Liver (tissue), 3 donors: ENCODE data around the gene CYBB.

Experiments used
- JUND ChIP-seq, 2 donors: IDR thresholded peaks; 2 replicates each; pipeline ENCODE4 v1.6.1; 2016; ENCODE audit warnings: antibody characterized with exemption in 2 of 2
- MAX ChIP-seq: IDR thresholded peaks from 2 replicates; pipeline ENCODE4 v1.6.1; 2016; ENCODE audit warnings: antibody characterized with exemption
- NR2F2 ChIP-seq: IDR thresholded peaks from 2 replicates; pipeline ENCODE4 v1.6.1; 2016; ENCODE audit warnings: antibody characterized with exemption
- RAD21 ChIP-seq, 2 donors: IDR thresholded peaks; 2 replicates each; pipeline ENCODE4 v1.6.1; 2016; ENCODE audit warnings: antibody characterized with exemption in 2 of 2, mild to moderate bottlenecking in 2 of 2
- RXRA ChIP-seq, 2 donors: IDR thresholded peaks; 2 replicates each; pipeline ENCODE4 v1.6.1; 2017 to 2018; ENCODE audit warnings: antibody characterized with exemption in 2 of 2, mild to moderate bottlenecking in 1 of 2
- SP1 ChIP-seq: IDR thresholded peaks from 2 replicates; pipeline ENCODE4 v1.6.1; 2018; ENCODE audit warnings: antibody characterized with exemption, mild to moderate bottlenecking
- TAF1 ChIP-seq: conservative IDR thresholded peaks from 2 replicates; pipeline ENCODE4 v1.6.1; 2016; ENCODE audit warnings: antibody characterized with exemption, mild to moderate bottlenecking
- YY1 ChIP-seq: IDR thresholded peaks from 2 replicates; pipeline ENCODE4 v1.6.1; 2016; ENCODE audit warnings: antibody characterized with exemption, mild to moderate bottlenecking
- TF ChIP-seq, protein P1 (sequence below): fragments of 150-350 bp; IDR thresholded peaks from 2 replicates; pipeline ENCODE4 v1.5.1; 2017; ENCODE audit warnings: improper control_type of control experiment, low read depth, low read length; ENCODE audit not compliant: missing input control
- TF ChIP-seq, protein P2 (sequence below): IDR thresholded peaks from 2 replicates; pipeline ENCODE4 v1.6.1; 2016; ENCODE audit warnings: antibody characterized with exemption, mild to moderate bottlenecking
- TF ChIP-seq, protein P3 (sequence below): IDR thresholded peaks from 2 replicates; pipeline ENCODE4 v1.6.1; 2016; ENCODE audit warnings: antibody characterized with exemption
- donor health status: healthy.
- donor health status: healthy.

- TF ChIP-seq, protein P1, sequence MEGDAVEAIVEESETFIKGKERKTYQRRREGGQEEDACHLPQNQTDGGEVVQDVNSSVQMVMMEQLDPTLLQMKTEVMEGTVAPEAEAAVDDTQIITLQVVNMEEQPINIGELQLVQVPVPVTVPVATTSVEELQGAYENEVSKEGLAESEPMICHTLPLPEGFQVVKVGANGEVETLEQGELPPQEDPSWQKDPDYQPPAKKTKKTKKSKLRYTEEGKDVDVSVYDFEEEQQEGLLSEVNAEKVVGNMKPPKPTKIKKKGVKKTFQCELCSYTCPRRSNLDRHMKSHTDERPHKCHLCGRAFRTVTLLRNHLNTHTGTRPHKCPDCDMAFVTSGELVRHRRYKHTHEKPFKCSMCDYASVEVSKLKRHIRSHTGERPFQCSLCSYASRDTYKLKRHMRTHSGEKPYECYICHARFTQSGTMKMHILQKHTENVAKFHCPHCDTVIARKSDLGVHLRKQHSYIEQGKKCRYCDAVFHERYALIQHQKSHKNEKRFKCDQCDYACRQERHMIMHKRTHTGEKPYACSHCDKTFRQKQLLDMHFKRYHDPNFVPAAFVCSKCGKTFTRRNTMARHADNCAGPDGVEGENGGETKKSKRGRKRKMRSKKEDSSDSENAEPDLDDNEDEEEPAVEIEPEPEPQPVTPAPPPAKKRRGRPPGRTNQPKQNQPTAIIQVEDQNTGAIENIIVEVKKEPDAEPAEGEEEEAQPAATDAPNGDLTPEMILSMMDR, result no peak
- TF ChIP-seq, protein P2, sequence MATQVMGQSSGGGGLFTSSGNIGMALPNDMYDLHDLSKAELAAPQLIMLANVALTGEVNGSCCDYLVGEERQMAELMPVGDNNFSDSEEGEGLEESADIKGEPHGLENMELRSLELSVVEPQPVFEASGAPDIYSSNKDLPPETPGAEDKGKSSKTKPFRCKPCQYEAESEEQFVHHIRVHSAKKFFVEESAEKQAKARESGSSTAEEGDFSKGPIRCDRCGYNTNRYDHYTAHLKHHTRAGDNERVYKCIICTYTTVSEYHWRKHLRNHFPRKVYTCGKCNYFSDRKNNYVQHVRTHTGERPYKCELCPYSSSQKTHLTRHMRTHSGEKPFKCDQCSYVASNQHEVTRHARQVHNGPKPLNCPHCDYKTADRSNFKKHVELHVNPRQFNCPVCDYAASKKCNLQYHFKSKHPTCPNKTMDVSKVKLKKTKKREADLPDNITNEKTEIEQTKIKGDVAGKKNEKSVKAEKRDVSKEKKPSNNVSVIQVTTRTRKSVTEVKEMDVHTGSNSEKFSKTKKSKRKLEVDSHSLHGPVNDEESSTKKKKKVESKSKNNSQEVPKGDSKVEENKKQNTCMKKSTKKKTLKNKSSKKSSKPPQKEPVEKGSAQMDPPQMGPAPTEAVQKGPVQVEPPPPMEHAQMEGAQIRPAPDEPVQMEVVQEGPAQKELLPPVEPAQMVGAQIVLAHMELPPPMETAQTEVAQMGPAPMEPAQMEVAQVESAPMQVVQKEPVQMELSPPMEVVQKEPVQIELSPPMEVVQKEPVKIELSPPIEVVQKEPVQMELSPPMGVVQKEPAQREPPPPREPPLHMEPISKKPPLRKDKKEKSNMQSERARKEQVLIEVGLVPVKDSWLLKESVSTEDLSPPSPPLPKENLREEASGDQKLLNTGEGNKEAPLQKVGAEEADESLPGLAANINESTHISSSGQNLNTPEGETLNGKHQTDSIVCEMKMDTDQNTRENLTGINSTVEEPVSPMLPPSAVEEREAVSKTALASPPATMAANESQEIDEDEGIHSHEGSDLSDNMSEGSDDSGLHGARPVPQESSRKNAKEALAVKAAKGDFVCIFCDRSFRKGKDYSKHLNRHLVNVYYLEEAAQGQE, result no peak
- TF ChIP-seq YY1, result no peak
- no peak for TF ChIP-seq JUND (IDR thresholded peaks at IDR 0.05)
- TF ChIP-seq SP1, result no peak
- no peak for TF ChIP-seq RXRA (IDR thresholded peaks at IDR 0.05)
- no peak for TF ChIP-seq RAD21 (IDR thresholded peaks at IDR 0.05)
- TF ChIP-seq TAF1, result no peak
- TF ChIP-seq, protein P3, sequence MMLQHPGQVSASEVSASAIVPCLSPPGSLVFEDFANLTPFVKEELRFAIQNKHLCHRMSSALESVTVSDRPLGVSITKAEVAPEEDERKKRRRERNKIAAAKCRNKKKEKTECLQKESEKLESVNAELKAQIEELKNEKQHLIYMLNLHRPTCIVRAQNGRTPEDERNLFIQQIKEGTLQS, result no peak
- no peak for TF ChIP-seq MAX
- no peak for TF ChIP-seq NR2F2
Measured at GRCh38 chrX:37776283-37776986, 3.4 kb upstream of the CYBB start.
